GM23338 (cell line): Measurements from ENCODE around the gene JHY. TPM values are rescaled to one million over a fixed set of nuclear protein-coding genes. Genes with fewer than 3 reads are reported as not detected.

Experiments
- ATAC-seq: fragments of 200-7000 bp; cut with Tn5 transposase; 3 replicates; pipeline ENCODE4 v1.9.1; 2020
- DNase-seq: peaks from one replicate; pipeline ENCODE4 v3.0.0-alpha.2; 2015; ENCODE audit warnings: low spot score
- H2AFZ ChIP-seq: fragments of 200-600 bp; sonication (generic); 2 replicates; pipeline ENCODE4 v1.8.0; 2016; ENCODE audit warnings: antibody characterized with exemption, mild to moderate bottlenecking, moderate library complexity
- H3F3A ChIP-seq: fragments of 200-600 bp; sonication (generic); replicated peaks from 2 replicates; pipeline ENCODE4 v1.8.0; 2017; ENCODE audit warnings: antibody characterized with exemption, mixed run types, low read depth
- H3K27ac ChIP-seq: fragments of 200-600 bp; sonication (generic); 2 replicates; pipeline ENCODE4 v1.6.1; 2016; ENCODE audit warnings: low read depth
- H3K27me3 ChIP-seq: fragments of 200-600 bp; sonication (generic); 2 replicates; pipeline ENCODE4 v1.8.0; 2016; ENCODE audit warnings: mild to moderate bottlenecking, mixed run types, moderate library complexity; ENCODE audit not compliant: insufficient read depth
- H3K36me3 ChIP-seq: fragments of 200-600 bp; sonication (generic); 2 replicates; pipeline ENCODE4 v1.8.0; 2016; ENCODE audit warnings: mild to moderate bottlenecking; ENCODE audit not compliant: insufficient read depth
- H3K4me1 ChIP-seq: fragments of 200-600 bp; sonication (generic); 2 replicates; pipeline ENCODE4 v1.8.0; 2016; ENCODE audit warnings: mild to moderate bottlenecking, moderate library complexity; ENCODE audit not compliant: insufficient read depth
- H3K4me2 ChIP-seq: fragments of 200-600 bp; sonication (generic); 2 replicates; pipeline ENCODE4 v1.7.1; 2017; ENCODE audit warnings: mixed run types
- H3K4me3 ChIP-seq: fragments of 200-600 bp; sonication (generic); 2 replicates; pipeline ENCODE4 v1.6.1; 2016; ENCODE audit warnings: mixed run types
- H3K79me2 ChIP-seq: fragments of 200-600 bp; sonication (generic); replicated peaks from 2 replicates; pipeline ENCODE4 v1.8.0; 2017; ENCODE audit warnings: mild to moderate bottlenecking; ENCODE audit not compliant: insufficient read depth
- H3K9me2 ChIP-seq: fragments of 200-600 bp; sonication (generic); 2 replicates; pipeline ENCODE4 v1.8.0; 2017; ENCODE audit not compliant: insufficient read depth
- H4K20me1 ChIP-seq: fragments of 200-600 bp; sonication (generic); replicated peaks from 2 replicates; pipeline ENCODE4 v1.8.0; 2017; ENCODE audit warnings: mild to moderate bottlenecking; ENCODE audit not compliant: insufficient read depth
- H3K27ac Mint-ChIP-seq: 2 replicates; pipeline ENCODE4 v1.8.0; 2020; ENCODE audit warnings: inconsistent platforms, mild to moderate bottlenecking, moderate library complexity, mixed read lengths
- H3K27me3 Mint-ChIP-seq: 3 replicates; pipeline ENCODE4 v1.8.0; 2022; ENCODE audit warnings: low read depth, mild to moderate bottlenecking, moderate library complexity, mixed read lengths, inconsistent platforms; ENCODE audit not compliant: insufficient read depth, poor library complexity
- H3K36me3 Mint-ChIP-seq: 3 replicates; pipeline ENCODE4 v1.8.0; 2021; ENCODE audit warnings: low read depth, mild to moderate bottlenecking, inconsistent platforms, moderate library complexity, mixed read lengths
- H3K4me1 Mint-ChIP-seq: 3 replicates; pipeline ENCODE4 v1.8.0; 2020; ENCODE audit warnings: mild to moderate bottlenecking, inconsistent platforms, mixed read lengths
- H3K4me3 Mint-ChIP-seq: 3 replicates; pipeline ENCODE4 v1.8.0; 2021; ENCODE audit warnings: moderate library complexity, mild to moderate bottlenecking, inconsistent platforms, mixed read lengths
- H3K9me3 Mint-ChIP-seq: 3 replicates; pipeline ENCODE4 v1.8.0; 2020; ENCODE audit warnings: moderate library complexity, mild to moderate bottlenecking, inconsistent platforms, mixed read lengths
- EZH2 ChIP-seq: fragments of 200-600 bp; sonication (generic); IDR thresholded peaks from one replicate; pipeline ENCODE4 v1.8.0; 2017; ENCODE audit warnings: antibody characterized with exemption, mild to moderate bottlenecking, low read depth; ENCODE audit not compliant: unreplicated experiment
- EZH2phosphoT487 ChIP-seq: fragments of 200-600 bp; sonication (generic); IDR thresholded peaks from one replicate; pipeline ENCODE4 v1.8.1; 2018; ENCODE audit warnings: antibody characterized with exemption; ENCODE audit not compliant: unreplicated experiment
- JUNB ChIP-seq: IDR thresholded peaks from one replicate; pipeline ENCODE4 v1.6.1; 2016; ENCODE audit warnings: antibody characterized with exemption; ENCODE audit not compliant: unreplicated experiment
- NANOG ChIP-seq: IDR thresholded peaks from 2 replicates; pipeline ENCODE4 v1.6.1; 2016; ENCODE audit warnings: antibody characterized with exemption, borderline replicate concordance
- STAT1 ChIP-seq: IDR thresholded peaks from one replicate; pipeline ENCODE4 v1.6.1; 2016; ENCODE audit warnings: antibody characterized with exemption; ENCODE audit not compliant: unreplicated experiment
- ZNF331 ChIP-seq: fragments of 250-450 bp; sonication (Bioruptor Pico); IDR thresholded peaks from 2 replicates; pipeline ENCODE4 v1.5.0; 2020; ENCODE audit warnings: low read depth, mild to moderate bottlenecking, moderate library complexity
- polyA plus RNA-seq: library from polyadenylated mRNA; unstranded; fragments of >200 nt; fragmentation: Nextera tagmentation; extraction: Ambion mirVana; gene quantifications from 2 replicates; pipeline ENCODE4 v1.2.1, GENCODE V29; 2016
- total RNA-seq: library from RNA; depleted of rRNA; stranded (reverse); fragments of >200 nt; shearing (Covaris generic); gene quantifications from 2 replicates; pipeline ENCODE4 v1.2.3, GENCODE V29; 2014
- TF ChIP-seq, protein P1 (sequence below): IDR thresholded peaks from 2 replicates; pipeline ENCODE4 v1.6.1; 2016; ENCODE audit warnings: antibody characterized with exemption
- TF ChIP-seq, protein P2 (sequence below): IDR thresholded peaks from one replicate; pipeline ENCODE4 v1.6.1; 2018; ENCODE audit warnings: antibody characterized with exemption; ENCODE audit not compliant: unreplicated experiment
- TF ChIP-seq, protein P3 (sequence below): fragments of 250-450 bp; sonication (Bioruptor Pico); IDR thresholded peaks from 2 replicates; pipeline ENCODE4 v1.5.0; 2020; ENCODE audit warnings: mild to moderate bottlenecking, moderate library complexity

Gene JHY
- total and polyA plus RNA-seq, 2 experiments from 2014 or later, result 0.94 to 0.97 TPM

DNA sequence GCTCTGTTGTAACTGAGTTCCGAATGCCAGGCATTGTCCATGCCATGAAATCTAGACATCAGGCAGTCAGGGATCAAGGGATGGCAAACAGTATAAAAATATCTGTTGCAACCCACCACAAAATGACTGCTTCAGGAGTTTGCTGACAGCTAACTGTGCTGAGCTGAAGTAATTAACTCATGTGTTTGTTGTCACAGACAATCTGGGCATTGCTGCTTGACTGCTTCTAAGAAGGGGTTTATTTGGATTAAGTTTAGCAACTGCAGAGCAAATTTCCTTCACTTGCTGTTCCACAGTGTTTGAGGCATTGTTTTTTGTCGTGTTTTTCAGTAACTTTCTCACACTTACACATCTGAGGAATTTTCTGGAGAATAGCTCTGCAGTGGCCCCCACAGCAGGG is 68.7 kb downstream of the JHY start:
- Histone ChIP-seq H3K79me2 (no peaks in the 10 kb centered on the region), H3K27me3 (no peaks in the 10 kb centered on the region), H3K36me3 (no peaks in the 10 kb centered on the region), H4K20me1 (no peaks in the 10 kb centered on the region), H3K4me1 (peaks cover 5% of the 10 kb centered on the region; the same call in 1 of the 2 replicates), H3K27ac (no peak overlapping the region), H3F3A (no peaks in the 10 kb centered on the region), H2AFZ (peak overlapping the region; percentile 12; the same call in 1 of the 2 replicates), H3K4me2 (no peak overlapping the region), H3K4me3 (no peak overlapping the region), H3K9me2 (no peaks in the 10 kb centered on the region)
- H3K27ac Mint-ChIP-seq, result no peak overlapping the region
- TF ChIP-seq ZNF331 (CRISPR knock-in tag), result no peak
- H3K36me3 Mint-ChIP-seq, result no peaks in the 10 kb centered on the region
- H3K27me3 Mint-ChIP-seq, result peaks cover 2% of the 10 kb centered on the region
- peaks cover 10% of the 10 kb centered on the region for H3K4me1 Mint-ChIP-seq
- ATAC-seq, result no peak
- no peak overlapping the region for H3K4me3 Mint-ChIP-seq
- H3K9me3 Mint-ChIP-seq, result no peaks in the 10 kb centered on the region
- DNase-seq, result no peak

DNA sequence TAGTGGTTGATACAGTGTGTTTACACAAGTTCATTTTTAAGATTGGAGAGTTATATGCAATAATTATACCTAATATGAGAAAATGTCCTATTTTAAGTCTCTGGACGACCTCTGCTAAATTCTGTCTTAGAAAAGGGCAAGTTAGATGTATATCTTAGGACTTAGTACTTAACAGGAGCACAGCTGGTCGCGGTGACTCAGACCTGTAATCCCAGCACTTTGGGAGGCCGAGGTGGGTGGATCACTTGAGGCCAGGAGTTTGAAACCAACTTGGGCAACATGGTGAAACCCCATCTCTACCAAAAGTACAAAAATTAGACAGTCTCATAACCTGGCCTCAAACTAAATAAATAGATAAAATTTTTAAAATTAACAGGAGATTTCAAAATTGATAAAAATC is 71.9 kb downstream of the JHY start:
- Mint-ChIP-seq H3K4me1 (peaks cover 12% of the 10 kb centered on the region), H3K9me3 (no peaks in the 10 kb centered on the region), H3K27ac (no peak overlapping the region), H3K36me3 (no peaks in the 10 kb centered on the region), H3K4me3 (no peak overlapping the region), H3K27me3 (no peaks in the 10 kb centered on the region)
- no peak overlapping the region for H3K27ac ChIP-seq
- TF ChIP-seq EZH2phosphoT487 (no peak), JUNB (no peak), STAT1 (no peak), NANOG (no peak), EZH2 (no peak)
- TF ChIP-seq, protein P1, sequence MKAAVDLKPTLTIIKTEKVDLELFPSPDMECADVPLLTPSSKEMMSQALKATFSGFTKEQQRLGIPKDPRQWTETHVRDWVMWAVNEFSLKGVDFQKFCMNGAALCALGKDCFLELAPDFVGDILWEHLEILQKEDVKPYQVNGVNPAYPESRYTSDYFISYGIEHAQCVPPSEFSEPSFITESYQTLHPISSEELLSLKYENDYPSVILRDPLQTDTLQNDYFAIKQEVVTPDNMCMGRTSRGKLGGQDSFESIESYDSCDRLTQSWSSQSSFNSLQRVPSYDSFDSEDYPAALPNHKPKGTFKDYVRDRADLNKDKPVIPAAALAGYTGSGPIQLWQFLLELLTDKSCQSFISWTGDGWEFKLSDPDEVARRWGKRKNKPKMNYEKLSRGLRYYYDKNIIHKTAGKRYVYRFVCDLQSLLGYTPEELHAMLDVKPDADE, result no peak
- TF ChIP-seq, protein P2, sequence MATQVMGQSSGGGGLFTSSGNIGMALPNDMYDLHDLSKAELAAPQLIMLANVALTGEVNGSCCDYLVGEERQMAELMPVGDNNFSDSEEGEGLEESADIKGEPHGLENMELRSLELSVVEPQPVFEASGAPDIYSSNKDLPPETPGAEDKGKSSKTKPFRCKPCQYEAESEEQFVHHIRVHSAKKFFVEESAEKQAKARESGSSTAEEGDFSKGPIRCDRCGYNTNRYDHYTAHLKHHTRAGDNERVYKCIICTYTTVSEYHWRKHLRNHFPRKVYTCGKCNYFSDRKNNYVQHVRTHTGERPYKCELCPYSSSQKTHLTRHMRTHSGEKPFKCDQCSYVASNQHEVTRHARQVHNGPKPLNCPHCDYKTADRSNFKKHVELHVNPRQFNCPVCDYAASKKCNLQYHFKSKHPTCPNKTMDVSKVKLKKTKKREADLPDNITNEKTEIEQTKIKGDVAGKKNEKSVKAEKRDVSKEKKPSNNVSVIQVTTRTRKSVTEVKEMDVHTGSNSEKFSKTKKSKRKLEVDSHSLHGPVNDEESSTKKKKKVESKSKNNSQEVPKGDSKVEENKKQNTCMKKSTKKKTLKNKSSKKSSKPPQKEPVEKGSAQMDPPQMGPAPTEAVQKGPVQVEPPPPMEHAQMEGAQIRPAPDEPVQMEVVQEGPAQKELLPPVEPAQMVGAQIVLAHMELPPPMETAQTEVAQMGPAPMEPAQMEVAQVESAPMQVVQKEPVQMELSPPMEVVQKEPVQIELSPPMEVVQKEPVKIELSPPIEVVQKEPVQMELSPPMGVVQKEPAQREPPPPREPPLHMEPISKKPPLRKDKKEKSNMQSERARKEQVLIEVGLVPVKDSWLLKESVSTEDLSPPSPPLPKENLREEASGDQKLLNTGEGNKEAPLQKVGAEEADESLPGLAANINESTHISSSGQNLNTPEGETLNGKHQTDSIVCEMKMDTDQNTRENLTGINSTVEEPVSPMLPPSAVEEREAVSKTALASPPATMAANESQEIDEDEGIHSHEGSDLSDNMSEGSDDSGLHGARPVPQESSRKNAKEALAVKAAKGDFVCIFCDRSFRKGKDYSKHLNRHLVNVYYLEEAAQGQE, result no peak
- TF ChIP-seq, protein P3, sequence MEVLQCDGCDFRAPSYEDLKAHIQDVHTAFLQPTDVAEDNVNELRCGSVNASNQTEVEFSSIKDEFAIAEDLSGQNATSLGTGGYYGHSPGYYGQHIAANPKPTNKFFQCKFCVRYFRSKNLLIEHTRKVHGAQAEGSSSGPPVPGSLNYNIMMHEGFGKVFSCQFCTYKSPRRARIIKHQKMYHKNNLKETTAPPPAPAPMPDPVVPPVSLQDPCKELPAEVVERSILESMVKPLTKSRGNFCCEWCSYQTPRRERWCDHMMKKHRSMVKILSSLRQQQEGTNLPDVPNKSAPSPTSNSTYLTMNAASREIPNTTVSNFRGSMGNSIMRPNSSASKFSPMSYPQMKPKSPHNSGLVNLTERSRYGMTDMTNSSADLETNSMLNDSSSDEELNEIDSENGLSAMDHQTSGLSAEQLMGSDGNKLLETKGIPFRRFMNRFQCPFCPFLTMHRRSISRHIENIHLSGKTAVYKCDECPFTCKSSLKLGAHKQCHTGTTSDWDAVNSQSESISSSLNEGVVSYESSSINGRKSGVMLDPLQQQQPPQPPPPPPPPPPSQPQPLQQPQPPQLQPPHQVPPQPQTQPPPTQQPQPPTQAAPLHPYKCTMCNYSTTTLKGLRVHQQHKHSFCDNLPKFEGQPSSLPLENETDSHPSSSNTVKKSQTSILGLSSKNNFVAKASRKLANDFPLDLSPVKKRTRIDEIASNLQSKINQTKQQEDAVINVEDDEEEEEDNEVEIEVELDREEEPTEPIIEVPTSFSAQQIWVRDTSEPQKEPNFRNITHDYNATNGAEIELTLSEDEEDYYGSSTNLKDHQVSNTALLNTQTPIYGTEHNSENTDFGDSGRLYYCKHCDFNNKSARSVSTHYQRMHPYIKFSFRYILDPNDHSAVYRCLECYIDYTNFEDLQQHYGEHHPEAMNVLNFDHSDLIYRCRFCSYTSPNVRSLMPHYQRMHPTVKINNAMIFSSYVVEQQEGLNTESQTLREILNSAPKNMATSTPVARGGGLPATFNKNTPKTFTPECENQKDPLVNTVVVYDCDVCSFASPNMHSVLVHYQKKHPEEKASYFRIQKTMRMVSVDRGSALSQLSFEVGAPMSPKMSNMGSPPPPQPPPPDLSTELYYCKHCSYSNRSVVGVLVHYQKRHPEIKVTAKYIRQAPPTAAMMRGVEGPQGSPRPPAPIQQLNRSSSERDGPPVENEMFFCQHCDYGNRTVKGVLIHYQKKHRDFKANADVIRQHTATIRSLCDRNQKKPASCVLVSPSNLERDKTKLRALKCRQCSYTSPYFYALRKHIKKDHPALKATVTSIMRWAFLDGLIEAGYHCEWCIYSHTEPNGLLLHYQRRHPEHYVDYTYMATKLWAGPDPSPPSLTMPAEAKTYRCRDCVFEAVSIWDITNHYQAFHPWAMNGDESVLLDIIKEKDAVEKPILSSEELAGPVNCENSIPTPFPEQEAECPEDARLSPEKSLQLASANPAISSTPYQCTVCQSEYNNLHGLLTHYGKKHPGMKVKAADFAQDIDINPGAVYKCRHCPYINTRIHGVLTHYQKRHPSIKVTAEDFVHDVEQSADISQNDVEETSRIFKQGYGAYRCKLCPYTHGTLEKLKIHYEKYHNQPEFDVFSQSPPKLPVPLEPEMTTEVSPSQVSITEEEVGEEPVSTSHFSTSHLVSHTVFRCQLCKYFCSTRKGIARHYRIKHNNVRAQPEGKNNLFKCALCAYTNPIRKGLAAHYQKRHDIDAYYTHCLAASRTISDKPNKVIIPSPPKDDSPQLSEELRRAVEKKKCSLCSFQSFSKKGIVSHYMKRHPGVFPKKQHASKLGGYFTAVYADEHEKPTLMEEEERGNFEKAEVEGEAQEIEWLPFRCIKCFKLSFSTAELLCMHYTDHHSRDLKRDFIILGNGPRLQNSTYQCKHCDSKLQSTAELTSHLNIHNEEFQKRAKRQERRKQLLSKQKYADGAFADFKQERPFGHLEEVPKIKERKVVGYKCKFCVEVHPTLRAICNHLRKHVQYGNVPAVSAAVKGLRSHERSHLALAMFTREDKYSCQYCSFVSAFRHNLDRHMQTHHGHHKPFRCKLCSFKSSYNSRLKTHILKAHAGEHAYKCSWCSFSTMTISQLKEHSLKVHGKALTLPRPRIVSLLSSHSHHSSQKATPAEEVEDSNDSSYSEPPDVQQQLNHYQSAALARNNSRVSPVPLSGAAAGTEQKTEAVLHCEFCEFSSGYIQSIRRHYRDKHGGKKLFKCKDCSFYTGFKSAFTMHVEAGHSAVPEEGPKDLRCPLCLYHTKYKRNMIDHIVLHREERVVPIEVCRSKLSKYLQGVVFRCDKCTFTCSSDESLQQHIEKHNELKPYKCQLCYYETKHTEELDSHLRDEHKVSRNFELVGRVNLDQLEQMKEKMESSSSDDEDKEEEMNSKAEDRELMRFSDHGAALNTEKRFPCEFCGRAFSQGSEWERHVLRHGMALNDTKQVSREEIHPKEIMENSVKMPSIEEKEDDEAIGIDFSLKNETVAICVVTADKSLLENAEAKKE (CRISPR knock-in tag), result no peak
- no peak for ATAC-seq
- no peaks in the 10 kb centered on the region for H3K9me2 ChIP-seq
- peaks cover 5% of the 10 kb centered on the region; the same call in 1 of the 2 replicates for H3K4me1 ChIP-seq
- H3F3A ChIP-seq, result no peaks in the 10 kb centered on the region
- no peaks in the 10 kb centered on the region for H3K36me3 ChIP-seq
- H4K20me1 ChIP-seq, result no peaks in the 10 kb centered on the region
- no peak overlapping the region for H3K4me3 ChIP-seq
- no peak overlapping the region for H3K4me2 ChIP-seq
- no peaks in the 10 kb centered on the region for H3K27me3 ChIP-seq
- DNase-seq, result no peak
- no peak overlapping the region for H2AFZ ChIP-seq
- no peaks in the 10 kb centered on the region for H3K79me2 ChIP-seq
